ENCODE measurements around the gene PPM1B.

Gene PPM1B

GRCh38 chr2:44166096-44166495, 2.6 kb upstream of the PPM1B start:
- TF ChIP-seq, protein P1, sequence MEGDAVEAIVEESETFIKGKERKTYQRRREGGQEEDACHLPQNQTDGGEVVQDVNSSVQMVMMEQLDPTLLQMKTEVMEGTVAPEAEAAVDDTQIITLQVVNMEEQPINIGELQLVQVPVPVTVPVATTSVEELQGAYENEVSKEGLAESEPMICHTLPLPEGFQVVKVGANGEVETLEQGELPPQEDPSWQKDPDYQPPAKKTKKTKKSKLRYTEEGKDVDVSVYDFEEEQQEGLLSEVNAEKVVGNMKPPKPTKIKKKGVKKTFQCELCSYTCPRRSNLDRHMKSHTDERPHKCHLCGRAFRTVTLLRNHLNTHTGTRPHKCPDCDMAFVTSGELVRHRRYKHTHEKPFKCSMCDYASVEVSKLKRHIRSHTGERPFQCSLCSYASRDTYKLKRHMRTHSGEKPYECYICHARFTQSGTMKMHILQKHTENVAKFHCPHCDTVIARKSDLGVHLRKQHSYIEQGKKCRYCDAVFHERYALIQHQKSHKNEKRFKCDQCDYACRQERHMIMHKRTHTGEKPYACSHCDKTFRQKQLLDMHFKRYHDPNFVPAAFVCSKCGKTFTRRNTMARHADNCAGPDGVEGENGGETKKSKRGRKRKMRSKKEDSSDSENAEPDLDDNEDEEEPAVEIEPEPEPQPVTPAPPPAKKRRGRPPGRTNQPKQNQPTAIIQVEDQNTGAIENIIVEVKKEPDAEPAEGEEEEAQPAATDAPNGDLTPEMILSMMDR (IDR thresholded peaks at IDR 0.05) = no peak

GRCh38 chr2:44167311-44167907, 1.3 kb upstream of the PPM1B start:
- Histone ChIP-seq H3K4me2 (ENCODE audit: low read length) (peak overlapping the region; percentile 59), H3K9ac (no peak overlapping the region), H3K4me1 (peaks cover 6% of the 10 kb centered on the region), H3K79me2 (peaks cover 12% of the 10 kb centered on the region), H3K27ac (peak overlapping the region; percentile 87), H3K9me3 (ENCODE audit: control insufficient read depth, low read length) (no peaks in the 10 kb centered on the region), H3K36me3 (ENCODE audit: control insufficient read depth, insufficient read depth, low read length) (no peaks in the 10 kb centered on the region), H3K27me3 (ENCODE audit: control insufficient read depth, insufficient read depth, low read length) (no peaks in the 10 kb centered on the region), H2AFZ (peak overlapping the region; percentile 57), H3K4me3 (ENCODE audit: low read depth, low read length) (peak overlapping the region; percentile 66)
- TF ChIP-seq, protein P1 (IDR thresholded peaks at IDR 0.05) = no peak

More at GRCh38 chr2:44166096-44166495, 2.6 kb upstream of the PPM1B start:
- peaks cover 1% of the 10 kb centered on the region for H3K4me1 ChIP-seq
- no peaks in the 10 kb centered on the region for H3K9me3 ChIP-seq (ENCODE audit: control insufficient read depth, low read length)
- no peaks in the 10 kb centered on the region for H3K27me3 ChIP-seq (ENCODE audit: control insufficient read depth, insufficient read depth, low read length)
- no peak overlapping the region for H2AFZ ChIP-seq
- no peak overlapping the region for H3K9ac ChIP-seq
- H3K27ac ChIP-seq = no peak overlapping the region
- H3K79me2 ChIP-seq = peaks cover 3% of the 10 kb centered on the region
- no peaks in the 10 kb centered on the region for H3K36me3 ChIP-seq (ENCODE audit: control insufficient read depth, insufficient read depth, low read length)
- no peak overlapping the region for H3K4me3 ChIP-seq (ENCODE audit: low read depth, low read length)
- no peak overlapping the region for H3K4me2 ChIP-seq (ENCODE audit: low read length)

DNA sequence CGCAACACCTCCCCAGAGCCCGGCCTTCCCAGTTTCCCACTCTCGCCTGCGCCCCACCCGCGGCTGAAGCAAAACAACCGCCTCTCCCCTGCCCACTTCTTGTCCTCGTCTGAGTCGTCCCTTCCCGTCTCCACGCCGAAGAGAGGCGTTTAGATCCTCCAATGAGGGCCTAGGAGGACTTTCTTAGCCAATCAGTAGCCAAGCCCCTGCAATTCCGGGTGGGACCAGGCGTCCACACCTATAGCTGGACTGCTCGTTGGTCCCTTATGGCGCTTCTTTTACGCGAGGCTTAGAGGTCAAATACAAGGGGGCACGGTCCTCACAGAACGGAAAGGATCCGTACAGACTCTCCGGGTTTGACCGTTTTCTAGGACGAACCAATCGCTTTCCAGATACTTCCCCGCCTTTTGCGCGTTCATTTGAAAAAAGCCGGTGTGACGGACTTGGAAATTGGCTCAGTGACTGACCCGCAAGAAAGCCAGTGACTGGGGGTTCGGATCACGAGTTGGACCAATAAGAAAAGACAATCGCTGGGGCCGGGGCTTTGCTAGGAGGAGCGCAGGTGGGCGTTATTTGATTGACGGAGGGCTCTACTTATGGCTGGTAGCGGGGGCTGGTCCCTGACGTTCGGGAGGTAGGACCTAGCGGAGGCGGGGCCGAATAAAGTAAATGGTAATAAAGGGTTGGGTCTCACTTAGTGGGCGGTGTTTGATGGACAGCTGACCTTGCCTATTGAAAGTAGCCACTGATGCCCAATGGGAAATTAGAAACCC, 581 bp upstream of the PPM1B start:
- TF ChIP-seq, protein P1 (IDR thresholded peaks at IDR 0.05) = no peak
- Histone ChIP-seq H3K4me2 (ENCODE audit: low read length) (peak overlapping the region; percentile 59), H3K4me3 (ENCODE audit: low read depth, low read length) (peak overlapping the region; percentile 66), H3K4me1 (peaks cover 6% of the 10 kb centered on the region), H3K9ac (peak overlapping the region; percentile 22), H3K79me2 (peaks cover 18% of the 10 kb centered on the region), H3K36me3 (ENCODE audit: control insufficient read depth, insufficient read depth, low read length) (no peaks in the 10 kb centered on the region), H3K27me3 (ENCODE audit: control insufficient read depth, insufficient read depth, low read length) (no peaks in the 10 kb centered on the region), H3K27ac (peak overlapping the region; percentile 87), H3K9me3 (ENCODE audit: control insufficient read depth, low read length) (no peaks in the 10 kb centered on the region), H2AFZ (peak overlapping the region; percentile 57)

- peak overlapping the region; percentile 68 for H3K9ac ChIP-seq
- peak overlapping the region; percentile 85 for H3K27ac ChIP-seq
- H3K27me3 ChIP-seq (ENCODE audit: control insufficient read depth, insufficient read depth, low read length) = no peaks in the 10 kb centered on the region
- H3K4me2 ChIP-seq (ENCODE audit: low read length) = peak overlapping the region; percentile 78
- H3K9me3 ChIP-seq (ENCODE audit: control insufficient read depth, low read length) = no peaks in the 10 kb centered on the region
- peaks cover 6% of the 10 kb centered on the region for H3K4me1 ChIP-seq
- no peaks in the 10 kb centered on the region for H3K36me3 ChIP-seq (ENCODE audit: control insufficient read depth, insufficient read depth, low read length)
- peak overlapping the region; percentile 80 for H2AFZ ChIP-seq
- peaks cover 25% of the 10 kb centered on the region for H3K79me2 ChIP-seq
- TF ChIP-seq, protein P1 (IDR thresholded peaks at IDR 0.05) = no peak
- H3K4me3 ChIP-seq (ENCODE audit: low read depth, low read length) = peak overlapping the region; percentile 91
Observed at GRCh38 chr2:44169155-44169898, 652 bp downstream of the PPM1B start.

All from parathyroid adenoma (tissue), 2 donors.